ENCODE measurements around the gene TXNDC16. TPM values are rescaled to one million over a fixed set of nuclear protein-coding genes. Genes with fewer than 3 reads are reported as not detected.

The TXNDC16 gene
- total RNA-seq, 4 donors from 2014 or later, result 2.8 to 22.3 (median 12.8) TPM

GRCh38 chr14:52558688-52559087 is 6.4 kb upstream of the TXNDC16 start:
- intact Hi-C loops (cut with DNase I; ENCODE audit: low total_unique reads), result no loop called here
- TF ChIP-seq POLR2A (IDR thresholded peaks at IDR 0.05) (no peak), CTCF (IDR thresholded peaks at IDR 0.05) (no peak)
- no peak overlapping the region for H3K4me3 ChIP-seq
- no peak overlapping the region for H3K27ac ChIP-seq
- H3K4me1 ChIP-seq, result no peaks in the 10 kb centered on the region
- no peaks in the 10 kb centered on the region for H3K9me3 ChIP-seq
- H3K27me3 ChIP-seq, result no peaks in the 10 kb centered on the region
- no peak for DNase-seq
- no peaks in the 10 kb centered on the region for H3K36me3 ChIP-seq

GRCh38 chr14:52553671-52554575 is 1.6 kb upstream of the TXNDC16 start:
- intact Hi-C loops (cut with DNase I; ENCODE audit: low total_unique reads), result no loop called here
- TF ChIP-seq POLR2A (IDR thresholded peaks at IDR 0.05), result peak; percentile 44 to 52
- no peak for TF ChIP-seq CTCF (IDR thresholded peaks at IDR 0.05)
- Histone ChIP-seq H3K27ac (peak overlapping the region; percentile 88 to 92), H3K4me3 (peak overlapping the region; percentile 63 to 81), H3K36me3 (no peaks in the 10 kb centered on the region), H3K4me1 (no peaks in the 10 kb centered on the region), H3K27me3 (no peaks in the 10 kb centered on the region), H3K9me3 (no peaks in the 10 kb centered on the region)
- peak; percentile 87 to 89 for DNase-seq

- peak; percentile 17 to 26 for DNase-seq
- Histone ChIP-seq H3K4me3 (peak overlapping the region; percentile 63 to 81), H3K36me3 (no peaks in the 10 kb centered on the region), H3K4me1 (no peaks in the 10 kb centered on the region), H3K9me3 (no peaks in the 10 kb centered on the region), H3K27ac (peak overlapping the region; percentile 88 to 92), H3K27me3 (no peaks in the 10 kb centered on the region)
- intact Hi-C loops (cut with DNase I; ENCODE audit: low total_unique reads), result no loop called here
- TF ChIP-seq CTCF (IDR thresholded peaks at IDR 0.05) (no peak), POLR2A (IDR thresholded peaks at IDR 0.05) (no peak)
Measured at GRCh38 chr14:52553002-52553670, 831 bp upstream of the TXNDC16 start.

GRCh38 chr14:52551696-52552062 is 626 bp downstream of the TXNDC16 start:
- Histone ChIP-seq H3K36me3 (no peaks in the 10 kb centered on the region), H3K27ac (peak overlapping the region; percentile 87 to 89), H3K4me3 (peak overlapping the region; percentile 81 to 82), H3K27me3 (no peaks in the 10 kb centered on the region), H3K9me3 (no peaks in the 10 kb centered on the region), H3K4me1 (no peaks in the 10 kb centered on the region)
- DNase-seq, result no peak
- intact Hi-C loops (cut with DNase I; ENCODE audit: low total_unique reads), result no loop called here
- TF ChIP-seq CTCF (IDR thresholded peaks at IDR 0.05), result peak in 1 of 4 experiments; percentile 26
- no peak for TF ChIP-seq POLR2A (IDR thresholded peaks at IDR 0.05)

DNA sequence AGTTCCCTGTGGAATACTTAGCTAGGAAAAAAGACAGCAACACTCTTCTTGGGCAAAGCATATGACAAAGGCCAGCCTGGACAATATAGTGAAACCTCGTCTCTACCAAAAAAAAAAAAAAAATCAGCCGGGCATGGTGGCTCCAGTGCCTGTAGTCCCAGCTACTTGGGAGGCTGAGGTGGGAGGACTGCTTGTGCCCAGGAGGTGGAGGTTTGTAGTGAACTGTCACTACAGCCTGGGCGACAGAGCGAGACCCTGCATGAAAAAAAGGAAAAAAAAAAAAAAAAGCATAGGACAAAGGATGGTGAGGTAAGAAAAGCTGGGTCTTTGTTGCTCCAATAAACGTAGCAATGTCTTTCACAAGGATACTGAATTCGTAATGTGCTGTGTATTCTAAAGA is 1.1 kb downstream of the TXNDC16 start:
- H3K9me3 ChIP-seq, result no peaks in the 10 kb centered on the region
- H3K27me3 ChIP-seq, result no peaks in the 10 kb centered on the region
- H3K4me3 ChIP-seq, result peak overlapping the region in 1 of 2 donors; percentile 82
- no peaks in the 10 kb centered on the region for H3K36me3 ChIP-seq
- intact Hi-C loops (cut with DNase I; ENCODE audit: low total_unique reads), result no loop called here
- DNase-seq, result no peak
- no peaks in the 10 kb centered on the region for H3K4me1 ChIP-seq
- peak overlapping the region in 1 of 2 donors; percentile 87 for H3K27ac ChIP-seq
- TF ChIP-seq POLR2A (IDR thresholded peaks at IDR 0.05), result no peak
- TF ChIP-seq CTCF (IDR thresholded peaks at IDR 0.05), result no peak
